Lower leg skin (tissue), 4 donors: ENCODE results near the gene RIMKLA. TPM values are rescaled to one million over a fixed set of nuclear protein-coding genes. Genes with fewer than 3 reads are reported as not detected.

Experiments used
- DNase-seq, 2 donors: peaks; one replicate each; pipeline ENCODE4 v3.0.0-alpha.2; 2019; ENCODE audit warnings: low spot score in 2 of 2
- H3K4me3 ChIP-seq: fragments of 200-600 bp; sonication (generic); 2 replicates; pipeline ENCODE4 v1.5.1; 2017; ENCODE audit warnings: mild to moderate bottlenecking, low read depth; ENCODE audit not compliant: poor library complexity, severe bottlenecking
- POLR2A ChIP-seq, 2 donors: fragments of 450-650 bp; IDR thresholded peaks; one replicate each; pipeline ENCODE4 v1.6.1; 2016 to 2017; ENCODE audit warnings: antibody characterized with exemption in 2 of 2, mild to moderate bottlenecking in 1 of 2, moderate library complexity in 1 of 2
- WGBS, 2 donors: methylation state at CpG; one replicate each; pipeline ENCODE4 v1.1.5; 2018; 5-methylcytosine and 5-hydroxymethylcytosine counted together
- intact Hi-C: fragments of 100-400 bp; cut with DNase I; formaldehyde crosslinking; loops from one replicate; pipeline ENCODE4 v1.15.0; 2023; ENCODE audit warnings: low total_unique reads
- total RNA-seq, 4 donors: library from RNA; depleted of rRNA; stranded (reverse); fragments of >200 nt; gene quantifications; one replicate each; pipeline ENCODE4 v1.1.0, GENCODE V29; 2016
- TF ChIP-seq, protein P1 (sequence below), 3 donors: fragments of 450-650 bp; IDR thresholded peaks; one replicate each; pipeline ENCODE4 v1.5.1; 2016; ENCODE audit warnings: antibody characterized with exemption in 3 of 3, mild to moderate bottlenecking in 3 of 3, moderate library complexity in 2 of 3

Gene RIMKLA
- total RNA-seq, 4 donors from 2014 or later: 0.04 to 0.34 (median 0.26) TPM; not detected in 1

DNA sequence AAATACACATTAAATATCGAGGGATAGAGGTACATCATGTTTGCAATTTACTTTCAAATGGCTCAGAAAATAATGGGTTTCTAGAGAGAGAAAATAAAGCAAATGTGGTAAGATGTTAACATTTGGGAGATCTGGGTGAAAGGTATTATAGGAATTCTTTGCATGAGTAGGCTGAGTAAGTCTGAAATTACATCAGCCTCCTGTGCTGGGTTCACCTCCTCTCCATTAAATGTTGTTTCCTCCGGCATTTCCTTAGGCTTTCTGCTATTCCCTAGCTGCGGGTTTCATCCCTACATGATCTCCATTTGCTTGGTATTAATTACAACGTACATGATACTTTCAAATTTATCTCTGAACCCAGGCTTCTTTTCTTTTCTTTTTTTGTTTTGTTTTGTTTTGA, 43.6 kb downstream of the RIMKLA start:
- 85 to 88% methylated on average over 4 of the region's 4 CpGs for WGBS, 2 donors
- intact Hi-C loops: no loop called here
- no peak for TF ChIP-seq POLR2A (IDR thresholded peaks at IDR 0.05)
- TF ChIP-seq, protein P1, sequence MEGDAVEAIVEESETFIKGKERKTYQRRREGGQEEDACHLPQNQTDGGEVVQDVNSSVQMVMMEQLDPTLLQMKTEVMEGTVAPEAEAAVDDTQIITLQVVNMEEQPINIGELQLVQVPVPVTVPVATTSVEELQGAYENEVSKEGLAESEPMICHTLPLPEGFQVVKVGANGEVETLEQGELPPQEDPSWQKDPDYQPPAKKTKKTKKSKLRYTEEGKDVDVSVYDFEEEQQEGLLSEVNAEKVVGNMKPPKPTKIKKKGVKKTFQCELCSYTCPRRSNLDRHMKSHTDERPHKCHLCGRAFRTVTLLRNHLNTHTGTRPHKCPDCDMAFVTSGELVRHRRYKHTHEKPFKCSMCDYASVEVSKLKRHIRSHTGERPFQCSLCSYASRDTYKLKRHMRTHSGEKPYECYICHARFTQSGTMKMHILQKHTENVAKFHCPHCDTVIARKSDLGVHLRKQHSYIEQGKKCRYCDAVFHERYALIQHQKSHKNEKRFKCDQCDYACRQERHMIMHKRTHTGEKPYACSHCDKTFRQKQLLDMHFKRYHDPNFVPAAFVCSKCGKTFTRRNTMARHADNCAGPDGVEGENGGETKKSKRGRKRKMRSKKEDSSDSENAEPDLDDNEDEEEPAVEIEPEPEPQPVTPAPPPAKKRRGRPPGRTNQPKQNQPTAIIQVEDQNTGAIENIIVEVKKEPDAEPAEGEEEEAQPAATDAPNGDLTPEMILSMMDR (IDR thresholded peaks at IDR 0.05): no peak
- H3K4me3 ChIP-seq: no peak overlapping the region
- DNase-seq: no peak

DNA sequence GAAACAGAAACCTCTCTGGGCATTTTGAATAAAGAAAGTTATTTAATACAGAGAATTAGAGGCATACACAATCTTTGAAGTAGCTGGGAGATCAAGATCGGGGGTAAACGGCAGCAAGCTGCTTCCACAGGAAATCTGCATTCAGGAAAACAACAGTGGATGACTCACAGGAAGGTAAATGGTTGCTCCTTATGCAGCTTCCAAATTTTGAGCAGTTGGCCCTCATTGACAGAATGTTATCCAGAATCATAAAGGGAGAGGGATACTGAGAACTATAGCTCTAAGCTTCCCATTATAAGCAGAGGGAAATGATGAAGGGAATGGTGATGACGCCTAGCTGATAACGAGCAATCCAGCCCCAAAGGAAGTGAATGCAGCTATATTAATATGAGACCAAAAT, 46.6 kb downstream of the RIMKLA start:
- no peak for DNase-seq
- no peak overlapping the region for H3K4me3 ChIP-seq
- TF ChIP-seq POLR2A (IDR thresholded peaks at IDR 0.05): no peak
- TF ChIP-seq, protein P1 (IDR thresholded peaks at IDR 0.05): no peak
- 54 to 66% methylated on average over 4 of the region's 4 CpGs for WGBS, 2 donors
- intact Hi-C loops: no loop called here

- H3K4me3 ChIP-seq: no peak overlapping the region
- TF ChIP-seq, protein P1 (IDR thresholded peaks at IDR 0.05): no peak
- no peak for TF ChIP-seq POLR2A (IDR thresholded peaks at IDR 0.05)
- intact Hi-C loops: no loop called here
Observed at GRCh38 chr1:42429603-42430002, 49.0 kb downstream of the RIMKLA start.

DNA sequence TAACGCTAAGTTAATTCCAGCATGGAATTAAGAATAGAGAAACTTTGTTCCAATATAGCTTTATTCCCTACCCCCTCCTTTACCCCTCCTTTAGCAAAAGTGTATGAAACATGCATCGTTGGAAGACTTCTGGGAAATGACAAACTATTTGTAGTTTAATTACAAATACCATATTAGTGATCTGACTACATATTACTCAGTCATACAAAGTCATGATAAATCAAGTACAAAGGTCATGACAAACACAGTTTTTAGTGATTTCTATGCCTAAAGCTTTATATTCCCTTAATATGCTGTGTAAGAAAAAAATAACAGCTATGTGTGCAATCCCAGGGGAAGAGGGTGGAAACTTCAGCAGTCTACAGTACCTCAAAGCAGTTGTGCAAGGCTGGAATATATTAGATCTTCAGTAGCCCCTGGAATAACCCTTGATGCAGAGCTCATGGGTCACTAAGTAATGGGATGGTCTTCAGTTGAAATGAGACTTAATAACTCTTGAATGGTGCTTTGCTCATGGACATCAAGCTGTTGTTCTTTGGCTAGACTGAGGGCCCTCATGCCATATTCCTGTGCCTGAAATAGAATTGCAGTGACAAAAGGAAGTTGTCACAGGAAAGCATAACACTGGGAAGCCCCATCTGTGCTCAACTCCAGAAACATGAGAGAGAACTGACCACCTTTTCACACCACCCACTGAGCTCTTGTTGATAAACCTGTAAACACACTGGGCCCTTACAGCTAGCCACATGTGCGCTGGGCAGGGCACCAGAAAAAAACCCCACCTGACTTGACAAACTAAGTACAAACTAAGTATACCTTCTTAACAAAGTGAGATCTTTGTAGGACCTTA, 49.9 kb downstream of the RIMKLA start:
- no peak for TF ChIP-seq POLR2A (IDR thresholded peaks at IDR 0.05)
- TF ChIP-seq, protein P1 (IDR thresholded peaks at IDR 0.05): no peak
- intact Hi-C loops: no loop called here
- WGBS, 2 donors: 85 to 86% methylated on average over 3 of the region's 3 CpGs

More at GRCh38 chr1:42429603-42430002, 49.0 kb downstream of the RIMKLA start:
- no peak for DNase-seq
- 57 to 77% methylated on average over 1 of the region's 1 CpG for WGBS, 2 donors

GRCh38 chr1:42431514-42431913, 50.9 kb downstream of the RIMKLA start:
- TF ChIP-seq, protein P1 (IDR thresholded peaks at IDR 0.05): no peak
- 83 to 84% methylated on average over 3 of the region's 3 CpGs for WGBS, 2 donors
- intact Hi-C loops: no loop called here
- DNase-seq: no peak
- no peak overlapping the region for H3K4me3 ChIP-seq

More for the DNA sequence above, 49.9 kb downstream of the RIMKLA start:
- no peak overlapping the region for H3K4me3 ChIP-seq
- DNase-seq: no peak
